HG03097 (cell line): ENCODE data around the gene ANP32B.
"Not testable (repeated sequence)": the region's sequence is repeated elsewhere in the genome, so short reads cannot be mapped to it uniquely, and the experiment has no call there.

Source experiments
- ATAC-seq: cut with Tn5 transposase; IDR thresholded peaks from one replicate; pipeline ENCODE4 v1.9.1; 2021; ENCODE audit not compliant: unreplicated experiment, low FRiP score

The ANP32B gene

DNA sequence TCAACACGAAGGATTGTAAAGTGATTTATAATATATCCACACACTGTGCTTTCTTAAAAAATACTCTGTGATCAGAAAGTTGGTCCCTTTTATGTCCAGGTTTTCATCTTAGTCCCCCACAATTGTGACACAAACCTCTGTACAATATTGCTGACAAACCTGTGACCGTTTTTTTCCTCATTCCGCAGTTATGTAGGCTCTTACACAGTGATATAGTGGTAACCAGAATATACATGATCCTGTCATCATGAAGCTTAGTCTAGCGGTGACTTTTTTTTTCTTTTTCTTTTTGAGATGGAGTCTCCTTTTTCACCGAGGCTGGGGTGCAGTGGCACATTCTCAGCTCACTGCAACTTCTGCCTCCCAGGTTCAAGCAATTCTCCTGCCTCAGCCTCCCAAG lies 8.7 kb downstream of the ANP32B start:
- ATAC-seq: no peak

DNA sequence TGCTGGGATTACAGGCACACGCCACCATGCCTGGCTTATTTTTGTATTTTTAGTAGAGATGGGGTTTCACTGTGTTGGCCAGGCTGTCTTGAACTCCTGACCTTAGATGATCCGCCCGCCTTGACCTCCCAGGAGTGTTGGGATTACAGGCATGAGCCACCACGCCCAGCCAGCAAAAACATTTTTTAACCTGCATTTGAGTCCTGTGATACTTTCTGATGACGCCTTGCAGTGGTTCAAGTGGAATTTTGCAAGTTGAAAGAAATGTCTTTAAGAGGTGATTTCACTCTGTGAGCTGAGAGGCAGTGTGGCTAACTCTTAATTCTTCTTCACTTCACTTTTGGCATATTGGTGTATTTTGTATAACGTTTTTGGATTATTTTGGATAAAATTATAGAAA lies 9.1 kb downstream of the ANP32B start:
- ATAC-seq: no peak

DNA sequence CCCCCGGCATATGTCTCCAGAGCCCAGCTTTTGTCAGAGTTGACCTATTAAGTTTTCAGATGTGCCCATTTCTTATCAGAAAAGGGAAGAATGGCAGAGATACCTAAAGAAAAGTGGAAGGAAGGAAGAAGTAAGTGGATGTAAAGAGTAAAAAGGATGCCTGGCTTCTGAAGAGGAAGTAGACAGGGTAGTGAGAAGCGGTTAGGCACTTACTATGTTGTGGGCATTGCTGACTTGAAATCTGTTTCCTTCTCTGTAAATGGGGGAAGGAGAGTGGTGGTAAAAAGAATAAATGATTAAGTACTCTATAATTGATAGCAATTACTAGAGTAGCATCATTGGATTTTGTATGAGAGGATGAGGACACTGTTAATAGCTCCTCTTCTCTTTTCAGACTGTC lies 9.9 kb downstream of the ANP32B start:
- ATAC-seq: no peak

DNA sequence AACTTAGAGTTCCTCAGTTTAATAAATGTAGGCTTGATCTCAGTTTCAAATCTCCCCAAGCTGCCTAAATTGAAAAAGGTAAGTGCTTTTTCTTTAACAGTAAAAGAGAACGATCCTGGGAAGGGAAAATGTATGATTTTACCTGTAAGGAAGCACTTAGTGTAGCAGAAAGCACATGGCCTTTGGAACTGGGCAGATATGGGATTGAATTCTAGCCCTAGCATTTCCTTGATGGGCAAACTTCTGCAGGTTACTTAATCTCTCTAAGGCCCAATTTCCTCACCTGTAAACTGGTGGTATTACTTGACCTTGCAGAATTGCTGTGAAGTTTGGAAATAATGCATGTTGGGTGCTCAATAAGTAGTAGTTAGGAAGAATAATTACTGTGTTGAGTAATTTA lies 11.6 kb downstream of the ANP32B start:
- no peak for ATAC-seq

DNA sequence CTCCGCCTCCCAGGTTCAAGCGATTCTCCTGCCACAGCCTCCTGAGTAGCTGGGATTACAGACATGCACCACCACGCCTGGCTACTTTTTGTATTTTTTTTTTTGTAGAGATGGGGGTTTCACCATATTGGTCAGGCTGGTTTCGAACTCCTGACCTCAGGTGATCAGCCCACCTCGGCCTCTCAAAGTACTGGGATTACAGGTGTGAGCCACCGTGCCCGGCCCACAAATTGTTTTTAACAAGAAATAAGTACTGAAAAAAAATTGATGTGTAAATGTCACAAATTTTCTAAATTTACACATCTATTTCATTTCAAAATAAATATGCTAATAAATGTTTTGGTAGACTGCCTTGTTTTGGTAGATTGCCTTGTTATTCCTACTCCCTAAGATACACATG lies 13.5 kb downstream of the ANP32B start:
- not testable (repeated sequence) for ATAC-seq

DNA sequence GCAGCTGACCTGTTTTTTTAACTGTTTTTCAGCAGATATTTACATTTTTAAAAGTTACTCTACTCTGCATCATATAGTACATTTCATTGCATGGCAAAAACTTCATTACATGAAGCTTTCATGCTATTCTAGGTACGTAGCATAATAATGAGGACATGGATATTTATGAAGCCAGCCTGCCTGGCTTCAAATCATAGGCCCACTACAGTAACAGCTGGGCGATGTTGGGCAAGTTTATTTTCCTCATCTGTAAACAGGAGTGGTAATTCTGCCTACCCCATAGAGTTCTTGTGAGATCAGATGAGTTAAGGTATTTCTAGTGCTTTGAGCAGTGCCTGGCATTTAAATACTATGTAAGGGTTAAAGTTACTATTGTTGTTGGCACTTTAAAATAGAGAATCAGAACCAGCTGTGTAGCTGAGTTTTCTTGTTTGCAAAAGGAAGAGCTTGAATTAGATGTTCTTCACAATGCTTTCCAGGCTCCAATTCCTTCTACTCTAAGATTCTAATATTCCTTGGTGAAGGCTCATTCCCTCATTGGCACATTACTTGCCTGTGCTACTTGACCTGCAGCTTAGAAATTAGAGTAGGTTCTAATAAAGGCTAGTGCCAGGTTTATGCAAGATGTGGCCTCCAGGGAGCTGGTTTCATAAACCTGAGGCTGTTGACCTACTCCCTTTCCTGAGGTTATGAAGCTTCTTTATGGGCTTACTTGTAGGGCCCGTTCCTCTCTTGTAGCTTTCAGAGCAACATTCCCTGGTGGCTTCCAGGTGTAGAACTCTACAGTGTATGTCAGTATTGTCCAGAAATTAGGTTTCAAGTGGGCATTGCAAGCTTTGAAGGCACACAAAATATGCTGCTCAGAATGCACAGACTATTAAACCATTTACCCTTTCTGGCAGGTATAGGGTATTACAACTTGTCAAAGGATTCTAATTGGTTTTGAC lies 14.5 kb downstream of the ANP32B start:
- no peak for ATAC-seq

DNA sequence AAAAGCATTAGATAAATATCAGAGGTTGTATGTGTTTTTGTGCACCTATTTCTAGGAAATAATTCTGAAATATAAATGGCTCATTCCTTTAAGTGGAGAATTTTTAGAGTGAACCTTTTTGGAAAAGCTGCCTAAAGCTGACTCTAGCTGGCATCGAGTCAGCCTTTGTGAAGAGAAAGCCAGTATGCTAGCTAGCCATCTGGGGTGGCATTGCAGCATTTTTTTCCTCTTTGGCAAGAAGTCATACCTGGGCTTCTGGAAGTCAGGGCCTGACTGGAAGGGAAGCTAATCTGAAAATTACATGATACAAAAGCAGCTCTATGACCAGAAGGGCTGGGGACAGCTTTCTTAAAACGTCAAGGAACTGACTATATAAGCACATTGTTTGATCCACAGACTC lies 19.7 kb downstream of the ANP32B start:
- ATAC-seq: no peak

DNA sequence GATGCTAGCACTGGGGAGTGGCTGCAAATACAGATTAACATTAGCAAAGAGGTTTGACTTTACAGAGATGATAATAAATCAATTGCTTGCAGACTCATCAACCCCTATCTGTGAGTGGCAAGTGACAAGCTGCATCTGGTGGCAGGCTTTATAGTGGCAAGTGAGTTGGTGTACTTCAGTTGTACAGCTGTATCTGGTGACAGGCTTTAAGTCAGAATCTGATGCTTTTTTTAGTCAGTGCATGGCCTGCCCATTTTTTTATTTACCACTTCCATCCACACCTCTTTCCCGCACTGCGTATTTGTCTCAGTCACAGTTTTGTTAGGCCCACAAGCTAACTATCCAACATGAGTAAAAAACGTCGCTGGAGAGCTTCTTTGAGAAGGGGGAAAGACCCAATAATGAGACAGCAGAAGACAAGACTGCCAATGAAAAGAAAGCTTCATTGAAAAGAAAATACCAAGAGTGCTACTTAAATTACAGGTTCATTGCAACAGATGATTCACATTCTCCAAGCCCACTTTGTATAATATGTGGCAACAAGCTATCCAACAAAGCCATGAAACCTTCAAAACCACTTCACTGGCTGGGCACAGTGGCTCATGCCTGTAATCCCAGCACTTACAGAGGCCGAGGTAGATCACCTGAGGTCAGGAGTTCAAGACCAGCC lies 23.1 kb downstream of the ANP32B start:
- no peak for ATAC-seq

DNA sequence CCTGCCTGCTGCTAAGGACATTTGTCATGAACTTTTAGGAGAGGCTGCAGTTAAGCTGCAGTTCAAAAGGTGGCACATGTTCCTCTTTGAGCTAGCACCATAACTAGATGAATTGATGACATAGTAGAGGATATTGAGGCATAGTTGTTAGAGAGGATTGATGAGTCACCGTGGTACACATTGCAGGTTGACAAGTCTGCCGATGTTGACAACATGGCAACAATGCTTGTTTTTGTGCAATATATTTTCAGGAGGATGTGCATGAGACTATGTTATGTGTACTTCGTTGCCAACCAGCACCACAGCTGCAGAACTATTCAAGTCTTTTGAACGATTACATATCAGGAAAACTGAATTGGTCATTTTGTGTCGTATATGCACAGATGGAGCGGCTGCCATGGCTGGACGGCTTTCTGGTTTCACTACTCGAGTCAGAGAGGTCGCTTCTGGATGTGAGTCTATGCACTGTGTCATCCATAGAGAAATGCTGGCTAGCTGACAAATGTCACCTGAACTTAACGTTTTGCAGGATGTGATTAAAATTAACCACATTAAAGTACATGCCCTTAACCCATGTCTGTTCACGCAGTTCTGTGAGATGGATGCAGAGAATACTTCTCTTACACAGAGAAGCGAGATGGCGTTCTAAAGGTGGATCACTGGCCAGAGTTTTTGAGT lies 24.2 kb downstream of the ANP32B start:
- no peak for ATAC-seq

DNA sequence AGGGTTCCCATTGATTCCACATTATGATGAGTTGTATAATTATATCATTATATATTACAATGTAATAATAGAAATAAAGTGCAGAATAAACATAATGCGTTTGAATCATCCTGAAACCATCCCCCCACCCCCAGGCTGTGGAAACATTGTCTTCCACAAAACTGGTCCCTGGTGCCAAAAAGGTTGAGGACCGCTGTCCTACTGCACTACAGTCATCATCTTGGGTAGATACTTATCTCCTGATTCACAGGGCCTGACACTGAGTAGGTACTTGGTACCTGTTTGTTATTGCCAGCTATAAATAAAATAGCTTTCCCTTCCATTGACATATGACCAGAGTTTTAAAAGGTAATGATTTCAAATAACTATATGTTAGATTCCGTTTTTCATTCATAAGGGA lies 25.6 kb downstream of the ANP32B start:
- no peak for ATAC-seq

DNA sequence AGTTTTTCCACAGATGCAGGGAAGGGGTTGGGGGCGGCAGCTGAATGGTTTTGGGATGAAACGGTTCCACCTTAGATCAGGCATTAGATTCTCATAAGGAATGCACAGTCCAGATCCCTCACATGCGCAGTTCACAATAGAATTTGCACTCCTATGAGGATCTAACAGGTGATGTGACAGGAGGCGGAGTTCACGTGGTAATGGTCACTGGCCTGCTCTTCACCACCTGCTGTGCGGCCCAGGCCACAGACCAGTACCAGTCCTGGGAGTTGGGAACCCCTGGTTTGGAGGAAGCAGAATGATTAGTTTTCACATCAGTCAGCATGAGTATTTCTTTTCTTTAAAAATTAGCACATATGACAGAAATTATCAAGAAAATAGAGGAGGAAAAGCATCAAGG lies 26.3 kb downstream of the ANP32B start:
- ATAC-seq: no peak

DNA sequence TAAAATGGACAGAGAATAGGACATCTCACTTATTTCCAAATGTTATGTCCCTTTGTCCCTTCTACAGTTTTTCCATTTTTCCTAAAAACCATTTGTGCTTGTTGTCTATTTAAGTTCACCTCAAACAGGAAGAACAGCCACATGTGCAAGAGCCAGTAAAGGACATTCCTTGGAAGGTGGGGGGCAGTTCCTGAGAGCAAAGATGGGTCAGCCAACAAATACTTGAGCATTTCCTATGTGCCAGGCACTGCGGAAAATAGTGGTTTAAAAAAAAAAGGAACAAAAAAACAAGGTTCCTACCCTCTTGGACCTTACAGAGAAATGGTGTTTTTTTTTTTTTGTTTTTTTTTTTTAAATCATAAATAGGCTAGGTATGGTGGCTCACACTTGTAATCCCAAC lies 26.8 kb downstream of the ANP32B start:
- ATAC-seq: no peak

DNA sequence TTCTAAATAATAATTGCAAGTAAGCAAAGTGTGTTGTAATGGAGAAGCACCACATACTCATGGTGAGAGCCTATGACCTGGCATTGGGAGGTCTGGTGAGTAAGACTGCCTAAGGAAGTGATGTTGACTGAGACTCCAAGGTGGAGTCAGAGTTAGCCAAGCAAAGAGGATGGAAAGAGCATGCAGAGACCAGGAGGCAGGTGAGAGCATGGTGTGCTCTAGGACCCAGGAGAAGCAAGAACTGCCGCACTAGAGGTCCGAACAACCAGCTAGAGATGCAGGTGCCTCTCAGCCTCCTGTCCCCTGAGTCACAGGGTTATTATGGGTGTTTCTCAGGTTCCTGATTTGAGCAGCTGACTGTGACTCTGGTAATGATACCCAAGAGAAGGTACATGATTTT lies 27.3 kb downstream of the ANP32B start:
- ATAC-seq: no peak

DNA sequence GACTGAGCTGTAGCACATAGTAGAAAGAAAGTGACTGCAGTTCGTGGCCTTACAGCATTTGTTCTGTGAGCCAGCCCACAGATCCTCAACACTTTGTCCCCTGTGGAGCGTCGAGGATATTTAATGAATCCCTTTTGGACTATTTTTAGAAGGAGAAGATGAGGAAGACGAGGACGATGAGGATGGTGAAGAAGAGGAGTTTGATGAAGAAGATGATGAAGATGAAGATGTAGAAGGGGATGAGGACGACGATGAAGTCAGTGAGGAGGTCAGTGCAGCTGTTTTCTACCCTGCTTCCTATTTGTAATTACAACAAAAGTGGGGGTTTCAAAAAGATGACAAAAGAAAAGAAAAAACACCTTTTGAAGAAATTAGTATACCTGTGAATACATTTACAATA lies 28.0 kb downstream of the ANP32B start:
- ATAC-seq: no peak

DNA sequence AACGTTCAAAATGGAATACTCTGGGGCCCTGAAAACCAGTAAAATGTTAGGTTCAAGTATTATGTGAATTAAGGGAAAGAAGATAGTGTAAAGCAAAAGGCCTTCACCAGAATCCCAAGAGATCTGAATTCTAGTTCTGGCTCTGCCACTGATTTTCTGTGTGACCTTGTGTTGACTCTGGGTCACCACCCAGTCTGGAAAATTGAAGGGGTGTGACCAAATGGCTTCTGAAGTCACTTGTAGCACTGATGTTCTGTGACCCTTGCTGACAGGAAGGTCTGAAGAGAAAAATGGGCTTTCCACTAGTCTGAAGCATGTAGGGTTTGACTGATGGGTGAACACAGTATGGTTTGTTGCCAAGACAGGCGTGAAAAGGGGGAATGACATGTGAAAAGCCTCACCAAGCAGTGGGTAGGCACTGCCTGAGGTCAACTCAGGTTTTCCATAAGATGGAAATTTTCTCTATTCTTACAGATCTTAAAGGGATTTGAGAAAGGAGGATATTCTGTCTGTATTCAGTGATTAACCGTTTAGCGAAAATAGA lies 33.1 kb downstream of the ANP32B start:
- no peak for ATAC-seq

DNA sequence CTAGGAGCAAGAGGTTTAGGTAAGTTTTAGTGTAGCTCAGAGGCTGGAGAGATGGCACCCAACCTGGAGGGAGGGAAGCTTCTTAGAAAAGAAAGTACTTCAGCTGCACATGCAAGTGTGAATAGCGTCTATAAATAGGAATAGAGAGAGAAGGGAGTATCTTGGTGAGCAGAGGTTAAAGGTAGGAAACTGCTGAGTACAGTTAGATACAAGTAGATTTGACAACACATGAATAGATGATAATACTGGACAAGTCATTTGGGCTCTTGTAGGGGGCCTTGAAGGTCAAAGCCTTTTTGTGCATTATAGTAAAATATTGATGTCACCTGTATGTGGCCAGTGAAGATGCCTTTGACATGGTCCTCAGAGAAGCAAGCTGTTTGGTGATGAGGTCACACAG lies 34.2 kb downstream of the ANP32B start:
- ATAC-seq: no peak

DNA sequence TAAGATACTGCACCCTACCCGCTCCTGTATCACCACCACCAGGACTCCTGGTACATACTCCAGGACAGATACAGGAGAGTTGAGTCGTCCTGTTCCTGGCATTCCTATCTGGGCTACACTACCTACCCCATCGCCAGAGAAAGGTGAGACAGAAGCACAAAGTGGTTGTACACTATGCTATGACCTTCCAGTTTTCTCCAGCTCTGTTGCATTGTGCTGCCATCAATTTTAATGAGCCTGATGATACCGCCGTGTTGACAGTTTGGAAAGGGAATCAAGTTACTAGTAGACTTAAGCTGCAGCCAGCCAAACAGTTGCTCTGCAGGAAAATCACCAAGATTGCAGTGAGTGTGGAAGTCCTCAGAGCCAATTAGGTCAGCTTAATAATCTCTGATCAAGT lies 35.2 kb downstream of the ANP32B start:
- no peak for ATAC-seq

DNA sequence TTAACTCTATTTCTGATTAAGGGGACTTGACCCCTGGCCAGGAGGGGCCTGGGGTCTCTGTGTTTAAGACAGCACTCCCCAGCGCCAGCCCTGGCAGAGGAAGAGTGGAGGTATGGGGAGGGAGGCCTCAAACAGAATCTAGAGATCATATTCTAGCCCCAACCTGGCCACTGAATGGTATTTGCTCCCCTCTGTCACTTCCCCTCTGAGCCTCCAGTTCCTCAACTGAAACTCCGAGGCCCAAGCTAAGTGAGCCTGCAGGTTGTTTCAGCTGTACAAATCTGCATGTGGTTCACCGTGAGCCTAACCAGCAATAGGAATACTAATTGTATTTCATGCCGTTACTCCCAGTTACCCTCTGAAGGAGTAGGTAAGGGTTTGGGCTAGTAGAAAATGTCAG lies 36.0 kb downstream of the ANP32B start:
- no peak for ATAC-seq

DNA sequence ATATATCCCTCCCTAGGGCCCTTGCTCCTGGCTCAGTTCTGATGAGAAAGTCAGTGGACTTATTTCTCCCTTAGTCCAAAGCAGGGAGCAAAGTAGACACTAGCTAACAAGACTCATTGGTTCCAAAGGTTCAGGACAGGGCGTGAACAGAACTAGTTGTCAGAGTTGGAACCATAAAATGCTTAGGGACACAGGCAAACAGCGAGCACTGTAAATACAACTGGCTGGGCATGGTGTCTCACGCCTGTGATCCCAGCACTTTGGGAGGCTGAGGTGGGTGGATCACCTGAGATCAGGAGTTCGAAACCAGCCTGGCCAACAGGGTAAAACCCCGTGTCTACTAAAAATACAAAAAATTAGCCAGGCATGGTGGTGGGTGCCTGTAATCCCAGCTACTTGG lies 36.7 kb downstream of the ANP32B start:
- not testable (repeated sequence) for ATAC-seq

DNA sequence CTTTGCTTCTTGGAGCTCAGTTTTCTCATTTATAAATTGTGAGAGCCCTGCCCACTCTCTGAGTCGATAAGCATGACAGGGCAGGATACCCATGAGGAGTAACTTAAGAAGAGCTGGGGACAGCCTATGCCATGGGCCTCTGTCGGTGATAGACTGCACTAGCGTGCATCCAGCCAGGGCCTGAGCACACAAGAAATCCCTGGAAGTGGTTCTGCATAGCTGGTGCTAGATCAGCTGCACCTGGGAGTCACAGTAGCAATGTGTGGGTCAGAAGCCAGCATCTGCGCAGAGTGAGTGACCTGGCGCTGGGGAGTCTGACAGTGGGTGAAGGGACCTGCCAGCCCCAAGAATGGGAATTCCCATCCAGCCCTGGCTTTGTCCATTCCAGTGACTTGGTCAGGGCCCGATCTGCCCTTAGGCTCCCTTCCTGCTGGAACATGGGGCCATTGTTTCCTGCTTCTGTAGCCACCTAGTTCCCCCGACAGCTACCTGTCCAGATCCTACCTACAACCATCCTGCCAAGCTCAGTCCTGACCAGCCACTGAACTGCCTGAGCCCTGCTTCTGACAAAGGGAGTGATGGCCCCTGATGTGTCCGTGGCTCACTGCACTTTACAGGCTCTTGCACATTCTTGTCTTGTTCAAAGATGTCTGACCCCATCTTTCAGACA lies 37.5 kb downstream of the ANP32B start:
- ATAC-seq: no peak
